PC-3 (cell line): Measurements from ENCODE around the gene NDRG2. TPM values are rescaled to one million over a fixed set of nuclear protein-coding genes. Genes with fewer than 3 reads are reported as not detected.

ENCODE experiments used
- ATAC-seq: fragments of 200-7000 bp; cut with Tn5 transposase; 2 replicates; pipeline ENCODE4 v1.9.1; 2020; ENCODE audit warnings: mild to moderate bottlenecking, moderate library complexity
- BruUV-seq: library from RNA; stranded (reverse); fragments of 400-500 nt; replicated peaks from 2 replicates; lab custom pipeline; 2021; lab: Mats Ljungman, UMichigan
- CTCF ChIA-PET: fragments of 300-600 bp; sonication (Branson Sonifier 250); formaldehyde crosslinking; loops from one replicate; lab custom pipeline; 2022; ENCODE audit warnings: antibody characterized with exemption; lab: Charles Lee
- POLR2A ChIA-PET: fragments of 300-600 bp; sonication (Branson Sonifier 250); formaldehyde crosslinking; loops from one replicate; lab custom pipeline; 2022; ENCODE audit warnings: antibody characterized with exemption; ENCODE audit not compliant: unreplicated experiment; lab: Charles Lee
- DNase-seq: peaks from one replicate; pipeline ENCODE4 v3.0.0-alpha.2; 2015
- H2AFZ ChIP-seq: fragments of 300-600 bp; sonication (generic); 2 replicates; pipeline ENCODE4 v1.6.0; 2016; ENCODE audit warnings: antibody characterized with exemption, low read length
- H3F3A ChIP-seq: fragments of 300-600 bp; sonication (generic); one replicate; pipeline ENCODE4 v1.6.0; 2017; ENCODE audit warnings: antibody characterized with exemption, low read length, control low read depth, mild to moderate bottlenecking; ENCODE audit not compliant: unreplicated experiment
- H3K27ac ChIP-seq: fragments of 300-600 bp; sonication (generic); 2 replicates; pipeline ENCODE4 v1.5.1; 2016; ENCODE audit warnings: mild to moderate bottlenecking, low read length
- H3K27me3 ChIP-seq: fragments of 300-600 bp; sonication (generic); 2 replicates; pipeline ENCODE4 v1.6.1; 2016; ENCODE audit warnings: low read length, mixed read lengths
- H3K36me3 ChIP-seq: fragments of 300-600 bp; sonication (generic); 2 replicates; pipeline ENCODE4 v1.6.1; 2016; ENCODE audit warnings: low read depth, mixed run types, low read length, mixed read lengths
- H3K4me1 ChIP-seq: fragments of 300-600 bp; sonication (generic); 2 replicates; pipeline ENCODE4 v1.5.1; 2016; ENCODE audit warnings: low read length; ENCODE audit not compliant: insufficient read depth
- H3K4me2 ChIP-seq: fragments of 300-600 bp; sonication (generic); 2 replicates; pipeline ENCODE4 v1.6.0; 2016; ENCODE audit warnings: low read length
- H3K4me3 ChIP-seq: fragments of 300-600 bp; sonication (generic); 2 replicates; pipeline ENCODE4 v1.5.1; 2016; ENCODE audit warnings: mild to moderate bottlenecking, low read length, mixed read lengths
- H3K79me2 ChIP-seq: fragments of 300-600 bp; sonication (generic); 2 replicates; pipeline ENCODE4 v1.6.1; 2017; ENCODE audit warnings: low read length, mixed read lengths
- H3K9ac ChIP-seq: fragments of 300-600 bp; sonication (generic); 2 replicates; pipeline ENCODE4 v1.6.0; 2016; ENCODE audit warnings: mild to moderate bottlenecking, low read length
- H3K9me2 ChIP-seq: fragments of 300-600 bp; sonication (generic); replicated peaks from 2 replicates; pipeline ENCODE4 v1.6.1; 2016; ENCODE audit warnings: mixed run types, low read length, mixed read lengths
- H3K9me3 ChIP-seq: fragments of 300-600 bp; sonication (generic); 2 replicates; pipeline ENCODE4 v1.6.1; 2016; ENCODE audit warnings: low read length, mixed read lengths
- H4K20me1 ChIP-seq: fragments of 300-600 bp; sonication (generic); 2 replicates; pipeline ENCODE4 v1.6.1; 2016; ENCODE audit warnings: low read length, mixed read lengths
- CTCF ChIP-seq: fragments of 300-600 bp; sonication (generic); conservative IDR thresholded peaks from 2 replicates; pipeline ENCODE4 v1.5.1; 2017; ENCODE audit warnings: antibody characterized with exemption, low read depth, mild to moderate bottlenecking, low read length
- EZH2 ChIP-seq: fragments of 300-600 bp; sonication (generic); IDR thresholded peaks from one replicate; pipeline ENCODE4 v1.6.1; 2017; ENCODE audit warnings: antibody characterized with exemption, mild to moderate bottlenecking, low read length; ENCODE audit not compliant: unreplicated experiment
- EZH2phosphoT487 ChIP-seq: fragments of 300-600 bp; sonication (generic); IDR thresholded peaks from 2 replicates; pipeline ENCODE4 v1.6.1; 2018; ENCODE audit warnings: mild to moderate bottlenecking, antibody characterized with exemption, low read length, borderline replicate concordance
- intact Hi-C: fragments of 100-400 bp; cut with micrococcal nuclease; formaldehyde crosslinking; loops from 2 replicates; pipeline ENCODE4 v1.9.0; 2023
- total RNA-seq: library from RNA; depleted of rRNA; stranded (reverse); fragments of >200 nt; gene quantifications from 2 replicates; pipeline ENCODE4 v1.2.3, GENCODE V29; 2014

The NDRG2 gene
- total RNA-seq, 1 experiment from 2014 or later: 4.0 TPM

GRCh38 chr14:20970983-20971704 is 53.7 kb downstream of the NDRG2 start:
- TF ChIP-seq EZH2phosphoT487 (no peak), EZH2 (no peak), CTCF (peak; percentile 89)
- Histone ChIP-seq H3K9me2 (no peaks in the 10 kb centered on the region), H3K4me2 (peak overlapping the region; percentile 99), H3K4me3 (peak overlapping the region; percentile 77), H3K79me2 (no peaks in the 10 kb centered on the region), H2AFZ (peak overlapping the region; percentile 99), H3K9ac (peak overlapping the region; percentile 29; the same call in 1 of the 2 replicates), H4K20me1 (no peaks in the 10 kb centered on the region), H3K27ac (no peak overlapping the region), H3K4me1 (peaks cover 9% of the 10 kb centered on the region), H3K27me3 (peaks cover 22% of the 10 kb centered on the region; the same call in 1 of the 2 replicates), H3K9me3 (no peaks in the 10 kb centered on the region), H3K36me3 (no peaks in the 10 kb centered on the region), H3F3A (no peaks in the 10 kb centered on the region)
- peak; percentile 87 for ATAC-seq
- intact Hi-C loops: loop anchor here (1.0 to 5.0 kb wide), 5 partner anchors 18 to 359 kb away; partner anchors contain the start of gene METTL17
- CTCF ChIA-PET: interaction anchor here (0.5 to 2.3 kb wide), 13 partner anchors 10 to 554 kb away, joined by 3 to 11 read pairs (median 4); partner anchors contain the start of gene SLC39A2
- peak; percentile 89 for DNase-seq
- no TSS peak for BruUV-seq
- POLR2A ChIA-PET: no interaction called here

- TF ChIP-seq EZH2phosphoT487 (no peak), CTCF (no peak), EZH2 (no peak)
- Histone ChIP-seq H4K20me1 (no peaks in the 10 kb centered on the region), H3K9me3 (no peaks in the 10 kb centered on the region), H3K27ac (no peak overlapping the region), H2AFZ (peak overlapping the region; percentile 99), H3K4me1 (peaks cover 9% of the 10 kb centered on the region), H3F3A (no peaks in the 10 kb centered on the region), H3K4me2 (peak overlapping the region; percentile 99), H3K9me2 (no peaks in the 10 kb centered on the region), H3K36me3 (no peaks in the 10 kb centered on the region), H3K79me2 (no peaks in the 10 kb centered on the region), H3K4me3 (peak overlapping the region; percentile 77), H3K9ac (no peak overlapping the region), H3K27me3 (peaks cover 22% of the 10 kb centered on the region; the same call in 1 of the 2 replicates)
- no TSS peak for BruUV-seq
- ChIA-PET POLR2A (no interaction called here), CTCF (interaction anchor here (0.6 to 2.3 kb wide), 10 partner anchors 12 to 553 kb away, joined by 3 to 11 read pairs (median 5); partner anchors contain the start of gene SLC39A2)
- intact Hi-C loops: loop anchor here (2.0 to 5.0 kb wide), 2 partner anchors 274 to 358 kb away; no protein-coding TSS in a partner anchor
- DNase-seq (no peak), ATAC-seq (no peak; the same call in 1 of the 2 replicates)
These were observed 54.2 kb downstream of the NDRG2 start for GRCh38 chr14:20970647-20970982.

- Histone ChIP-seq H3K36me3 (no peaks in the 10 kb centered on the region), H3K27ac (no peak overlapping the region), H2AFZ (no peak overlapping the region), H3K9ac (no peak overlapping the region), H3K4me1 (peaks cover 4% of the 10 kb centered on the region; the same call in 1 of the 2 replicates), H3F3A (no peaks in the 10 kb centered on the region), H3K4me3 (no peak overlapping the region), H3K27me3 (peaks cover 22% of the 10 kb centered on the region; the same call in 1 of the 2 replicates), H3K9me2 (no peaks in the 10 kb centered on the region), H3K4me2 (no peak overlapping the region), H3K9me3 (no peaks in the 10 kb centered on the region), H4K20me1 (no peaks in the 10 kb centered on the region), H3K79me2 (no peaks in the 10 kb centered on the region)
- TF ChIP-seq EZH2: no peak
- no peak for TF ChIP-seq CTCF
- no peak for TF ChIP-seq EZH2phosphoT487
- DNase-seq: no peak
- BruUV-seq: no TSS peak
- CTCF ChIA-PET: interaction anchor here (0.6 kb wide), 1 partner anchor 12 kb away, joined by 3 read pairs; no protein-coding TSS in a partner anchor
- POLR2A ChIA-PET: no interaction called here
- intact Hi-C loops: no loop called here
- no peak for ATAC-seq
These were observed 55.5 kb downstream of the NDRG2 start for GRCh38 chr14:20969336-20969735.
